Activated CD4-positive, alpha-beta memory T cell treated with anti-CD3 and anti-CD28 coated beads, Interleukin-2, amount 10 ng/mL, durations not matched to agents 7 days and 5 days (primary cell): Measurements from ENCODE around the gene S100A9. TPM values are rescaled to one million over a fixed set of nuclear protein-coding genes. Genes with fewer than 3 reads are reported as not detected.

Experiments
- CTCF ChIA-PET: fragments of 350-600 bp; sonication (Branson Sonifier 250); formaldehyde crosslinking; loops from one replicate; lab custom pipeline; 2021; ENCODE audit warnings: antibody characterized with exemption, inconsistent platforms; lab: Charles Lee
- POLR2A ChIA-PET: fragments of 350-600 bp; sonication (Branson Sonifier 250); formaldehyde crosslinking; loops from one replicate; lab custom pipeline; 2021; ENCODE audit warnings: antibody characterized with exemption; lab: Charles Lee
- DNase-seq: peaks from one replicate; pipeline ENCODE4 v3.0.0-alpha.2; 2020
- H3K27ac Mint-ChIP-seq: one replicate; pipeline ENCODE4 v1.8.0; 2021; ENCODE audit warnings: mild to moderate bottlenecking, mixed read lengths
- H3K27me3 Mint-ChIP-seq: one replicate; pipeline ENCODE4 v1.8.0; 2021; ENCODE audit warnings: mixed read lengths
- H3K36me3 Mint-ChIP-seq: one replicate; pipeline ENCODE4 v1.8.0; 2021; ENCODE audit warnings: low read depth, mixed read lengths
- H3K4me1 Mint-ChIP-seq: one replicate; pipeline ENCODE4 v1.8.0; 2021; ENCODE audit warnings: mixed read lengths
- H3K4me3 Mint-ChIP-seq: one replicate; pipeline ENCODE4 v1.8.0; 2021; ENCODE audit warnings: mild to moderate bottlenecking, mixed read lengths
- H3K9me3 Mint-ChIP-seq: one replicate; pipeline ENCODE4 v1.8.0; 2021; ENCODE audit warnings: mixed read lengths
- total RNA-seq, 2 experiments: library from RNA; stranded (reverse); gene quantifications; one replicate each; pipeline ENCODE4 v1.2.3, GENCODE V29; 2021

The S100A9 gene
- total RNA-seq, 2 experiments from 2014 or later, result 0.55 TPM; not detected in 1

DNA sequence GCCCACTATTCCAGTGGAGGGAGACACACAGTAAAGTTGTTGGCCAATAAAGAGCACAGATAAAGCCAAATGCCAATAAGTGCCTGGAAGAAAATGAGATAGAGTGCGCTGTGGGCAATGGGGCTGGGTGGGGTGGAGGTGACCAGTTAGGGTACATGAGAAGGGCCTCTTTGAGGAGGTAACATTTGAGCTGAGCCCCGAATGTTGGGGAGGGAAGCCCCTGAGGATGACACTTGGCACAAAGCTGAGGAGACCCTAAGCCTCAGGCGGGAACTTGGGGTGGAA is 979 bp downstream of the S100A9 start:
- Mint-ChIP-seq H3K9me3 (no peaks in the 10 kb centered on the region), H3K4me3 (no peak overlapping the region), H3K4me1 (peaks cover 10% of the 10 kb centered on the region), H3K36me3 (no peaks in the 10 kb centered on the region), H3K27me3 (peaks cover 5% of the 10 kb centered on the region), H3K27ac (no peak overlapping the region)
- POLR2A ChIA-PET, result no interaction called here
- CTCF ChIA-PET, result interaction anchor here (2.2 kb wide), 1 partner anchor 136 kb away, joined by 16 read pairs; no protein-coding TSS in a partner anchor
- DNase-seq, result no peak

DNA sequence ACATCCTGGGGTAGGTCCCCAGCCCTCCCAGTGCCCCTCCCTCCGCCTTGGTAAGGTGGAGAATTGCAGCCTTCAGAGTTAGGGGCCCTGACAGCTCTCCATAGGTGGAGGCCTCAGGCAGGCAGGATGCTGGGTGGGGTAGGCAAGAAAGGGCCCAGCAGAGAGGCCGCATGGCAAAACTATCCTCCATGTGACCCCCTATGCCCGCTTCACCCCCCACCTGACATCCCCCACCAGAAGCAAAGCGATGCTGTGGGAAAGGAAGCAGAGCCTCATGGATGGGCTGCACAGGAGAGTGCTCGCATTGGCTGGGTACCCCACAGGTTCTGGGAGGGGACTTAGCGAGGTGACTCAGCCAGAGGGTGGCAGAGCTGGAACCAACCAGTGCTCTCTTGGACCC is 1.6 kb downstream of the S100A9 start:
- H3K9me3 Mint-ChIP-seq, result no peaks in the 10 kb centered on the region

DNA sequence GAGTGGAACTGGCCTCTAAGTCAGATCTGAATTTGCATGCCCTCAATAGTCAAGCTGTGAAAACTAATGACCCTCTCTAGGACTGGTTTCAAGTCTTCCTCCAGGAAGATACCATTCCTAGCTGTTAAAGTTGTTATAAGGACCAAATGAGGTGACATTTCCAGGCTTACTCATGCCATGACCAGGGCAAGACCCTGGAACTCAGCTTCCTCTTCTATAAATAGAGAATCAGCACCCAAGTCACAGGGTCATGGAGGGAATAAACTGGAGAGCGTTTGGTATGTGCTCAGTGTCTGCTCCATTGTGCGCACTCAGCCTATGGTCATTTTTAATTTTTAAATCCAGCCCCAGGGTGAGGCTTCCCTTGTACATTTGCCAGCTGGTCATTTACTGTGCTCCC is 2.5 kb downstream of the S100A9 start:
- CTCF ChIA-PET, result no interaction called here
- H3K36me3 Mint-ChIP-seq, result no peaks in the 10 kb centered on the region
- POLR2A ChIA-PET, result no interaction called here
- peaks cover 7% of the 10 kb centered on the region for H3K27me3 Mint-ChIP-seq
- H3K9me3 Mint-ChIP-seq, result no peaks in the 10 kb centered on the region
- H3K4me1 Mint-ChIP-seq, result peaks cover 10% of the 10 kb centered on the region
- no peak overlapping the region for H3K27ac Mint-ChIP-seq
- H3K4me3 Mint-ChIP-seq, result no peak overlapping the region
- DNase-seq, result no peak

More for the DNA sequence above, 1.6 kb downstream of the S100A9 start:
- H3K36me3 Mint-ChIP-seq, result no peaks in the 10 kb centered on the region
- H3K27me3 Mint-ChIP-seq, result peaks cover 5% of the 10 kb centered on the region
- no peak overlapping the region for H3K4me3 Mint-ChIP-seq
- ChIA-PET CTCF (no interaction called here), POLR2A (no interaction called here)
- no peak for DNase-seq
- peaks cover 10% of the 10 kb centered on the region for H3K4me1 Mint-ChIP-seq
- H3K27ac Mint-ChIP-seq, result no peak overlapping the region

- peaks cover 7% of the 10 kb centered on the region for H3K27me3 Mint-ChIP-seq
- no peaks in the 10 kb centered on the region for H3K9me3 Mint-ChIP-seq
- DNase-seq, result no peak
- POLR2A ChIA-PET, result no interaction called here
- no peak overlapping the region for H3K27ac Mint-ChIP-seq
- CTCF ChIA-PET, result interaction anchor here (1.1 kb wide), 1 partner anchor 62 kb away, joined by 3 read pairs; no protein-coding TSS in a partner anchor
- peaks cover 10% of the 10 kb centered on the region for H3K4me1 Mint-ChIP-seq
- H3K4me3 Mint-ChIP-seq, result no peak overlapping the region
- H3K36me3 Mint-ChIP-seq, result no peaks in the 10 kb centered on the region
These were observed 3.2 kb downstream of the S100A9 start for GRCh38 chr1:153360592-153361479.

DNA sequence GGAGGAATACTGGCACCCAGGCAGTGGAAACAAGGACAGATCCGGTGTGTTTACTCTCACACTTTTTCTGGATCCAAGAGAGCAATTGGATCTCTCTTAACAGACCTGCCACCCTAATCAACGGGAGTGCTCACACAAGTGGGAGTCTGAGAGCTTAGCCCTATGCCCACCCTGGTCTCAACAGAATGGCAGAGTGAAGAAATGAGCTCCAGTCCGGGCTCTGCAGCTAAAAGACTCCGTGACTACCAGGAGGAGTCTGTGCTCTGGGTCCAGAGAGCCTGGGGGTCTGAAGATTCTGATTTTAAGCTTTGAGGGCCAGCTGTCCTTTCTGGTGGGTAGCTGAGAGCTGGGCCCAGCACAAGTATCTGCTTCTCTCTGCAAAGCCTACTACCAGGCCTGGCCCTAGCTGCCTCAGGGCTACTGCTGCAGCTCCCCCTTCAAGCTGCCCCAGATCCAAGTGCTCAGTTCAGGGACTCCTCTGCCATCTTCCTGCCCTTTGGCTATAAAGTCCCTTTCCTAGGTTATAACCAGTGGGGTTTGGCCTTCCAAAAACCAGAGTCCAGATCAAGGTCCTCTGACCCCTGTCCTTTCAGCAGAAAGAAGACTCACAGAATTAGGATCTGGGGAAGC is 3.9 kb downstream of the S100A9 start:
- Mint-ChIP-seq H3K4me3 (no peak overlapping the region), H3K9me3 (no peaks in the 10 kb centered on the region), H3K27me3 (peaks cover 9% of the 10 kb centered on the region), H3K27ac (no peak overlapping the region), H3K36me3 (no peaks in the 10 kb centered on the region), H3K4me1 (peaks cover 10% of the 10 kb centered on the region)
- DNase-seq, result no peak
- CTCF ChIA-PET, result interaction anchor here (1.1 kb wide), 1 partner anchor 61 kb away, joined by 3 read pairs; no protein-coding TSS in a partner anchor
- POLR2A ChIA-PET, result interaction anchor here (0.9 kb wide), 1 partner anchor 9 kb away, joined by 3 read pairs; no protein-coding TSS in a partner anchor

DNA sequence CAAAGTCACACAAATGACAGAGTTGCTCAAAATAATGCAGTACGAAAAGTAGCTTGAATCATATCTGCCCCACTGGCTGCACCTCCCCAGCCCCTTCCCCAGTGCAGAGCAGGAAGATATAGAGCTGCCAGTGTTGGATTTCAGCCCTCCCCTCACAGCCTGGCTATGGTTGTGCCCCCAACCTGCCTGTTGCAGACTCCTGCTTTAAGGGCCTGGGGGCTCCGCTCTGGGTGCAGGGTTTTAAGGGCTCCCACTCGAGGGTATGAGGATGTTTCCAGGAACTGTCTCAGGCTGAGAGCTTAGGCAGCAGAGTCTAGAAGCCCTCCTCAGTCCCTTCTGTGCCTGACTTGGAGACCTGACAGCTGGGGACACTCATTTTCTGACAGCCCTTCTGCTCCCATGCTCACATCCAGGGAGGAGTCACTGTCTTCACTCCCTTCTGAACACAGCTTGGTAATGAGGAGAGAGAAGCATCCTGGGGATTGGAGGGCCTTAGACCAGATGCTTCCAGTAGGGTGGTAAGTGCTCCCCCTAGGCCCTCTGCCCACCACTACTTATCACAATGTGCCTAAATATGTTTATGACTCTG is 4.6 kb downstream of the S100A9 start:
- Mint-ChIP-seq H3K27ac (no peak overlapping the region), H3K9me3 (no peaks in the 10 kb centered on the region), H3K4me3 (no peak overlapping the region), H3K36me3 (no peaks in the 10 kb centered on the region), H3K27me3 (peaks cover 9% of the 10 kb centered on the region), H3K4me1 (peaks cover 8% of the 10 kb centered on the region)
- ChIA-PET CTCF (interaction anchor here (1.1 kb wide), 1 partner anchor 60 kb away, joined by 3 read pairs; no protein-coding TSS in a partner anchor), POLR2A (interaction anchor here (0.9 kb wide), 1 partner anchor 9 kb away, joined by 3 read pairs; no protein-coding TSS in a partner anchor)
- no peak for DNase-seq

DNA sequence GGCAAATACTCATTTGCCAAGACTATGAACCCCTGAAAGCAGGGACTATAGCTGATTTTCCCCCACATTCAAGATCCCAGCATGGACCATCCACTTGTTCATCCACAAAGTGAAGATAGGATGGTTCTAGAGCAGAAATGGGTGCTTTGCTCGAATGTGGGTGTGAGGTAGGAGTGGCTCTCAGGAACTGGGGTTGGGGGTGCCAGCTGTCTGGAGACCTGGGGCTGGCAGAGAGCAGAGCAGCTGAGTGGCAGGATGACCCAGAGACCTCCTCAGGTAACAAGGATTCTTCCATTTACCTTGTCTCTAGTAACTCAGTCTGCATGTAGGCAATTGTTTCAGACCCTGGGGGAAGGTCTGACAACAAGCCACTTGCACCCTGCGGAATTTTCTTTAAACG is 6.0 kb downstream of the S100A9 start:
- no peak for DNase-seq
- no peak overlapping the region for H3K27ac Mint-ChIP-seq
- H3K4me1 Mint-ChIP-seq, result no peaks in the 10 kb centered on the region
- peaks cover 9% of the 10 kb centered on the region for H3K27me3 Mint-ChIP-seq
- H3K4me3 Mint-ChIP-seq, result no peak overlapping the region
- ChIA-PET POLR2A (no interaction called here), CTCF (interaction anchor here (0.8 to 1.0 kb wide), 2 partner anchors 8 to 10 kb away, joined by 3 to 5 read pairs; no protein-coding TSS in a partner anchor)
- H3K36me3 Mint-ChIP-seq, result no peaks in the 10 kb centered on the region
- no peaks in the 10 kb centered on the region for H3K9me3 Mint-ChIP-seq

- ChIA-PET POLR2A (no interaction called here), CTCF (interaction anchor here (0.7 to 1.0 kb wide), 2 partner anchors 8 to 12 kb away, joined by 3 to 5 read pairs; no protein-coding TSS in a partner anchor)
- Mint-ChIP-seq H3K36me3 (no peaks in the 10 kb centered on the region), H3K27me3 (peaks cover 9% of the 10 kb centered on the region), H3K9me3 (no peaks in the 10 kb centered on the region), H3K27ac (no peak overlapping the region), H3K4me1 (no peaks in the 10 kb centered on the region), H3K4me3 (no peak overlapping the region)
- DNase-seq, result no peak
These were observed 6.5 kb downstream of the S100A9 start for GRCh38 chr1:153364156-153364555.

DNA sequence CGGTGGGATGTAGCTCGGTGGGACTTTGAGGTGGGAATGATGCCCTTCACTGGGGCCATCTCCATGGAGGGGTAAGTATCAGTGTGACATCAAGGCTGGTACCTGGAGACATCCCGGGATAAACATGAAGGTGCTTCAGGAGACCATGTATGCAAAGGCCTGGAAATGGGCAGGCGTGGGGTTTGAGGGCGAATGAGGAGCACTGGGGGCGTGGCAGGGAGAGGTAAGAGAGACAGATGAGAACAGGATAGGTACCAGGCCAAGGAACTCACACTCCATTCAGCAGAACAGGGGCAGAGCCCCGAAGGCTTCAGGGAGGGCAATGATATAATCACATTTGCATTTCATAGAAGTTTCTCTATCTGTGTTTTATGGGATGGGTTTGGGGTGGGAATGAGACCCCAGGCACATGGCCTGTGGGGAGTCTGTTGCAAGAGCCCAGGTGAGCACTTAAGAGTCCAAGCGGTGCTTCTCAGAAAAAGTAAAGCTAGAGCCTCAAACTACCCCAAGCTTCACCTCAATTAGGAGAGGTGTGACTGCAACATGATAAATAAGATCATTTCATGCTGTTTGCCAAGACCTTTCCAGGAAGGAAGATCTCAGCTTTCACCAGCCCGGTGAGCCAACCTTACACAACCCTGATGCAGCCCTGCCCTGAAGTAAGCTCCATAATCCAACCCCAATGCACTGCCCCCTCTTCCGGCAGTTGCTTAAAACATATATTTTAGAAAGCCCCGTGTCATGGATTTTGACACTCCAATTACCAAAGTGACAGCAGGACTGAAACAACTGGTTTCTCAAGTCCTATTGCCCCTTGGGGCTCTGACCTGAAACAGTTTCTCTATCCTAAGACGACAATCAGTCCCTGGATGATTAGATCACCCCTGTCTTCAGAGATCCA is 7.4 kb downstream of the S100A9 start:
- no peak for DNase-seq
- H3K4me1 Mint-ChIP-seq, result no peaks in the 10 kb centered on the region
- H3K9me3 Mint-ChIP-seq, result no peaks in the 10 kb centered on the region
- POLR2A ChIA-PET, result no interaction called here
- CTCF ChIA-PET, result interaction anchor here (0.7 to 3.3 kb wide), 2 partner anchors 13 kb away, joined by 3 to 9 read pairs; no protein-coding TSS in a partner anchor
- H3K36me3 Mint-ChIP-seq, result no peaks in the 10 kb centered on the region
- H3K27me3 Mint-ChIP-seq, result peaks cover 9% of the 10 kb centered on the region
- H3K4me3 Mint-ChIP-seq, result no peak overlapping the region
- H3K27ac Mint-ChIP-seq, result no peak overlapping the region

DNA sequence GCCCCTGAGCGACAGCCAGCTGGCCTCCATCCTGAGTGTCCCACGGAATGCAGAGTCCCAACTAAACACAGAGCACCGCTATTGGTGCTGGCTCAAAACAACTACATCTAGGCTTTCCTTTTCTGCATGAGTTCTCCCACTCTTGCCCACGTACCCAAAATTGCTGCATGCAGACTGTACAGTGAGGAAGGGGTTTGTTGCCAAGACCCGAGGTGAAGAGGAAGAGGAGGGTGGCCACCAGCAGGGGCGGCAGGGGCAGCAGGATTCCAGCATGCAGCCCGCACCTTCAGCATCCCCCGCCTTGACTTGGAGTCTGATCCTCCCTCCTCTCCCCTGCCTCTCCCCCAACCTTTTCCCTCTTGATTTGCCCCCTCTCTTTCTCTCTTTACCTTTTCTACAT is 8.0 kb downstream of the S100A9 start:
- Mint-ChIP-seq H3K4me1 (no peaks in the 10 kb centered on the region), H3K4me3 (no peak overlapping the region), H3K36me3 (no peaks in the 10 kb centered on the region), H3K9me3 (no peaks in the 10 kb centered on the region), H3K27ac (no peak overlapping the region), H3K27me3 (peaks cover 9% of the 10 kb centered on the region)
- POLR2A ChIA-PET, result no interaction called here
- CTCF ChIA-PET, result interaction anchor here (3.3 kb wide), 1 partner anchor 13 kb away, joined by 9 read pairs; no protein-coding TSS in a partner anchor
- DNase-seq, result no peak

DNA sequence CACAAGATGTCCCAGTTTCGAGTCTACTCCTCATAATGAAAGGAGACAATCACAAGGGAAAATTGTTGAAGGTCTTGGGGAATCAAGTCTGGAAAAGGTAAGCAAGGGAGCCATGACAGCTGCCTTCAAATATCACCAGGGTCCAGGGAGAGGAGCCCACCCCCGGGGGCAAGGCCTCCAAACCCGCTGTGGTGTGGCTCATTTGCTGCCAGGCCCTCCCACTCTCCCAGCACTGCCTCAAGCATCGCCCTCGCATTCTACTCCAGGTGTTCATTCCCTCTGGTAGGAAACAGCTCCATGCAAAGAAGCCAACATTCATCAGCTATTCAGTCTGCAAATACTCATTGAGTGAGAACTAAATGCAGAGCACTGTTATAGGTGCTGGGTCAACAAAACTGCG is 8.6 kb downstream of the S100A9 start:
- no peak overlapping the region for H3K27ac Mint-ChIP-seq
- no peaks in the 10 kb centered on the region for H3K36me3 Mint-ChIP-seq
- CTCF ChIA-PET, result interaction anchor here (3.3 kb wide), 1 partner anchor 14 kb away, joined by 9 read pairs; no protein-coding TSS in a partner anchor
- no peaks in the 10 kb centered on the region for H3K9me3 Mint-ChIP-seq
- DNase-seq, result no peak
- no peaks in the 10 kb centered on the region for H3K4me1 Mint-ChIP-seq
- H3K4me3 Mint-ChIP-seq, result no peak overlapping the region
- POLR2A ChIA-PET, result no interaction called here
- H3K27me3 Mint-ChIP-seq, result peaks cover 9% of the 10 kb centered on the region

GRCh38 chr1:153367090-153367489 is 9.4 kb downstream of the S100A9 start:
- ChIA-PET POLR2A (no interaction called here), CTCF (interaction anchor here (3.3 kb wide), 1 partner anchor 15 kb away, joined by 9 read pairs; no protein-coding TSS in a partner anchor)
- Mint-ChIP-seq H3K36me3 (no peaks in the 10 kb centered on the region), H3K4me3 (no peak overlapping the region), H3K27ac (no peak overlapping the region), H3K27me3 (peaks cover 14% of the 10 kb centered on the region), H3K9me3 (no peaks in the 10 kb centered on the region), H3K4me1 (no peaks in the 10 kb centered on the region)
- DNase-seq, result no peak
